Measurements from ENCODE around the gene GPLD1.
"Not testable (repeated sequence)": the region's sequence is repeated elsewhere in the genome, so short reads cannot be mapped to it uniquely, and the experiment has no call there.

DNA sequence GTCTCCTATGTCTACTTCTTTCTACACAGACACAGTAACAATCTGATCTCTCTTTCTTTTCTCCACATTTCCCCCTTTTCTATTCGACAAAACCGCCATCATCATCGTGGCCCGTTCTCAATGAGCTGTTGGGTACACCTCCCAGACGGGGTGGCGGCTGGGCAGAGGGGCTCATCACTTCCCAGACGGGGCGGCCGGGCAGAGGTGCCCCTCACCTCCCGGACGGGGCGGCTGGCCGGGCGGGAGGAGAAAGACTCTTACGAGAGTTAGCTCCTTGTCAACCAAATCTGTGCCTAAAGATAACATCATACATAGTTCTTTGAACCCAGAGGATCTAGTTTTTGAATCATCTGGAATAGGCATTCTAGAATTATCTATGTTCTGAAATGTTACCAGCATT lies 74.8 kb downstream of the GPLD1 start:
- TF ChIP-seq, protein P1, sequence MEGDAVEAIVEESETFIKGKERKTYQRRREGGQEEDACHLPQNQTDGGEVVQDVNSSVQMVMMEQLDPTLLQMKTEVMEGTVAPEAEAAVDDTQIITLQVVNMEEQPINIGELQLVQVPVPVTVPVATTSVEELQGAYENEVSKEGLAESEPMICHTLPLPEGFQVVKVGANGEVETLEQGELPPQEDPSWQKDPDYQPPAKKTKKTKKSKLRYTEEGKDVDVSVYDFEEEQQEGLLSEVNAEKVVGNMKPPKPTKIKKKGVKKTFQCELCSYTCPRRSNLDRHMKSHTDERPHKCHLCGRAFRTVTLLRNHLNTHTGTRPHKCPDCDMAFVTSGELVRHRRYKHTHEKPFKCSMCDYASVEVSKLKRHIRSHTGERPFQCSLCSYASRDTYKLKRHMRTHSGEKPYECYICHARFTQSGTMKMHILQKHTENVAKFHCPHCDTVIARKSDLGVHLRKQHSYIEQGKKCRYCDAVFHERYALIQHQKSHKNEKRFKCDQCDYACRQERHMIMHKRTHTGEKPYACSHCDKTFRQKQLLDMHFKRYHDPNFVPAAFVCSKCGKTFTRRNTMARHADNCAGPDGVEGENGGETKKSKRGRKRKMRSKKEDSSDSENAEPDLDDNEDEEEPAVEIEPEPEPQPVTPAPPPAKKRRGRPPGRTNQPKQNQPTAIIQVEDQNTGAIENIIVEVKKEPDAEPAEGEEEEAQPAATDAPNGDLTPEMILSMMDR (conservative IDR thresholded peaks at IDR 0.05; ENCODE audit: low read depth in 2 of 2): not testable (repeated sequence)
- not testable (repeated sequence) for TF ChIP-seq EZH2 (IDR thresholded peaks at IDR 0.05; ENCODE audit: low read depth, unreplicated experiment); JUNB (IDR thresholded peaks at IDR 0.05; ENCODE audit: unreplicated experiment); EZH2phosphoT487 (IDR thresholded peaks at IDR 0.05; ENCODE audit: unreplicated experiment); POLR2AphosphoS5 (IDR thresholded peaks at IDR 0.05; ENCODE audit: low read depth); ZNF114 (CRISPR knock-in tag; IDR thresholded peaks at IDR 0.05)
- TF ChIP-seq, protein P2, sequence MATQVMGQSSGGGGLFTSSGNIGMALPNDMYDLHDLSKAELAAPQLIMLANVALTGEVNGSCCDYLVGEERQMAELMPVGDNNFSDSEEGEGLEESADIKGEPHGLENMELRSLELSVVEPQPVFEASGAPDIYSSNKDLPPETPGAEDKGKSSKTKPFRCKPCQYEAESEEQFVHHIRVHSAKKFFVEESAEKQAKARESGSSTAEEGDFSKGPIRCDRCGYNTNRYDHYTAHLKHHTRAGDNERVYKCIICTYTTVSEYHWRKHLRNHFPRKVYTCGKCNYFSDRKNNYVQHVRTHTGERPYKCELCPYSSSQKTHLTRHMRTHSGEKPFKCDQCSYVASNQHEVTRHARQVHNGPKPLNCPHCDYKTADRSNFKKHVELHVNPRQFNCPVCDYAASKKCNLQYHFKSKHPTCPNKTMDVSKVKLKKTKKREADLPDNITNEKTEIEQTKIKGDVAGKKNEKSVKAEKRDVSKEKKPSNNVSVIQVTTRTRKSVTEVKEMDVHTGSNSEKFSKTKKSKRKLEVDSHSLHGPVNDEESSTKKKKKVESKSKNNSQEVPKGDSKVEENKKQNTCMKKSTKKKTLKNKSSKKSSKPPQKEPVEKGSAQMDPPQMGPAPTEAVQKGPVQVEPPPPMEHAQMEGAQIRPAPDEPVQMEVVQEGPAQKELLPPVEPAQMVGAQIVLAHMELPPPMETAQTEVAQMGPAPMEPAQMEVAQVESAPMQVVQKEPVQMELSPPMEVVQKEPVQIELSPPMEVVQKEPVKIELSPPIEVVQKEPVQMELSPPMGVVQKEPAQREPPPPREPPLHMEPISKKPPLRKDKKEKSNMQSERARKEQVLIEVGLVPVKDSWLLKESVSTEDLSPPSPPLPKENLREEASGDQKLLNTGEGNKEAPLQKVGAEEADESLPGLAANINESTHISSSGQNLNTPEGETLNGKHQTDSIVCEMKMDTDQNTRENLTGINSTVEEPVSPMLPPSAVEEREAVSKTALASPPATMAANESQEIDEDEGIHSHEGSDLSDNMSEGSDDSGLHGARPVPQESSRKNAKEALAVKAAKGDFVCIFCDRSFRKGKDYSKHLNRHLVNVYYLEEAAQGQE (IDR thresholded peaks at IDR 0.05; ENCODE audit: unreplicated experiment): not testable (repeated sequence)

All from GM23338 (cell line).